Fibroblast of the aortic adventitia (primary cell): Measurements from ENCODE around the gene LYRM4. TPM values are rescaled to one million over a fixed set of nuclear protein-coding genes. Genes with fewer than 3 reads are reported as not detected.

Experiments
- DNase-seq: peaks from one replicate; pipeline ENCODE4 v3.0.0-alpha.2; 2010; ENCODE audit warnings: low read depth
- H3K4me3 ChIP-seq: 2 replicates; pipeline ENCODE4 v1.5.1; 2011; ENCODE audit warnings: low read depth, mild to moderate bottlenecking, control low read depth, low read length, moderate library complexity
- CTCF ChIP-seq: IDR thresholded peaks from 2 replicates; pipeline ENCODE4 v1.5.1; 2011; ENCODE audit warnings: mild to moderate bottlenecking, low read length, control low read depth, inconsistent platforms; ENCODE audit not compliant: insufficient read depth
- total RNA-seq: library from RNA; depleted of rRNA; stranded (reverse); fragments of >200 nt; gene quantifications from 2 replicates; pipeline ENCODE4 v1.2.3, GENCODE V29; 2012; ENCODE audit warnings: low replicate concordance

LYRM4 gene
- total RNA-seq, 1 donor = 21.2 TPM

- peak; percentile 25 for DNase-seq
- H3K4me3 ChIP-seq = no peak overlapping the region
- no peak for TF ChIP-seq CTCF
Measured at GRCh38 chr6:5103250-5103649, 157.5 kb downstream of the LYRM4 start.

GRCh38 chr6:5102267-5102970 is 158.3 kb downstream of the LYRM4 start:
- TF ChIP-seq CTCF = no peak
- H3K4me3 ChIP-seq = no peak overlapping the region
- DNase-seq = no peak

- H3K4me3 ChIP-seq = no peak overlapping the region
- no peak for DNase-seq
- TF ChIP-seq CTCF = no peak
Measured at GRCh38 chr6:5100806-5101205, 159.9 kb downstream of the LYRM4 start.

- H3K4me3 ChIP-seq = no peak overlapping the region
- TF ChIP-seq CTCF = no peak
- DNase-seq = no peak
Measured at GRCh38 chr6:5099537-5099936, 161.2 kb downstream of the LYRM4 start.

GRCh38 chr6:5098501-5099270 is 162.1 kb downstream of the LYRM4 start:
- no peak overlapping the region for H3K4me3 ChIP-seq
- no peak for TF ChIP-seq CTCF
- no peak for DNase-seq

GRCh38 chr6:5096482-5096881 is 164.3 kb downstream of the LYRM4 start:
- DNase-seq = peak; percentile 52
- H3K4me3 ChIP-seq = no peak overlapping the region
- no peak for TF ChIP-seq CTCF
